ENCODE measurements around the gene NUDT4B.
"Not testable (repeated sequence)": the region's sequence is repeated elsewhere in the genome, so short reads cannot be mapped to it uniquely, and the experiment has no call there.

NUDT4B gene

GRCh38 chr1:148748563-148749334 is at the start of gene NUDT4B:
Gene NUDT4B, plus strand, starts transcription at chr1:148748774. Its CDS starts 179 bp downstream, at chr1:148748953.
- not testable (repeated sequence) for DNase-seq

- not testable (repeated sequence) for DNase-seq
Observed at GRCh38 chr1:148699357-148699756, 49.2 kb upstream of the NUDT4B start.

- not testable (repeated sequence) for DNase-seq
Observed at GRCh38 chr1:148702242-148702641, 46.3 kb upstream of the NUDT4B start.

- not testable (repeated sequence) for DNase-seq
Observed at GRCh38 chr1:148703973-148704591, 44.5 kb upstream of the NUDT4B start.

GRCh38 chr1:148705316-148705948 is 43.1 kb upstream of the NUDT4B start:
- not testable (repeated sequence) for DNase-seq

GRCh38 chr1:148708779-148709333 is 39.7 kb upstream of the NUDT4B start:
- DNase-seq, result not testable (repeated sequence)

GRCh38 chr1:148710772-148711523 is 37.6 kb upstream of the NUDT4B start:
- DNase-seq, result not testable (repeated sequence)

GRCh38 chr1:148712353-148712752 is 36.2 kb upstream of the NUDT4B start:
- DNase-seq, result not testable (repeated sequence)

- DNase-seq, result not testable (repeated sequence)
Observed at GRCh38 chr1:148715518-148715917, 33.1 kb upstream of the NUDT4B start.

GRCh38 chr1:148716966-148717520 is 31.5 kb upstream of the NUDT4B start:
- DNase-seq, result not testable (repeated sequence)

GRCh38 chr1:148720918-148721317 is 27.7 kb upstream of the NUDT4B start:
- not testable (repeated sequence) for DNase-seq

- not testable (repeated sequence) for DNase-seq
Observed at GRCh38 chr1:148722758-148723157, 25.8 kb upstream of the NUDT4B start.

GRCh38 chr1:148723515-148723914 is 25.1 kb upstream of the NUDT4B start:
- DNase-seq, result not testable (repeated sequence)

- not testable (repeated sequence) for DNase-seq
Observed at GRCh38 chr1:148724872-148725271, 23.7 kb upstream of the NUDT4B start.

GRCh38 chr1:148727862-148728261 is 20.7 kb upstream of the NUDT4B start:
- not testable (repeated sequence) for DNase-seq

GRCh38 chr1:148729128-148729527 is 19.4 kb upstream of the NUDT4B start:
- not testable (repeated sequence) for DNase-seq

- DNase-seq, result not testable (repeated sequence)
Observed at GRCh38 chr1:148729541-148729940, 19.0 kb upstream of the NUDT4B start.

GRCh38 chr1:148732277-148732676 is 16.3 kb upstream of the NUDT4B start:
- DNase-seq, result not testable (repeated sequence)

GRCh38 chr1:148733585-148734310 is 14.8 kb upstream of the NUDT4B start:
- not testable (repeated sequence) for DNase-seq

- DNase-seq, result not testable (repeated sequence)
Observed at GRCh38 chr1:148734311-148734662, 14.3 kb upstream of the NUDT4B start.

GRCh38 chr1:148735538-148735937 is 13.0 kb upstream of the NUDT4B start:
- not testable (repeated sequence) for DNase-seq

Data from NCI-H1436 treated with DMSO at 0.1 percent for 48 hours (cell line).